Fibroblast of mammary gland (primary cell): Measurements from ENCODE around the gene NUDT14.

ENCODE experiments used
- DNase-seq: peaks from one replicate; pipeline ENCODE4 v3.0.0-alpha.2; 2010; ENCODE audit warnings: low read depth
- H3K4me3 ChIP-seq: 2 replicates; pipeline ENCODE4 v1.5.1; 2011; ENCODE audit warnings: low read depth, mild to moderate bottlenecking, low read length, moderate library complexity; ENCODE audit not compliant: control insufficient read depth
- CTCF ChIP-seq: conservative IDR thresholded peaks from 2 replicates; pipeline ENCODE4 v1.5.1; 2011; ENCODE audit warnings: low read depth, low read length, inconsistent platforms; ENCODE audit not compliant: control insufficient read depth, insufficient read depth

NUDT14 gene

GRCh38 chr14:105178069-105178867 is 2.8 kb downstream of the NUDT14 start:
- TF ChIP-seq CTCF = no peak
- no peak for DNase-seq
- no peak overlapping the region for H3K4me3 ChIP-seq

GRCh38 chr14:105177082-105177481 is 4.0 kb downstream of the NUDT14 start:
- H3K4me3 ChIP-seq = no peak overlapping the region
- no peak for DNase-seq
- TF ChIP-seq CTCF = no peak

GRCh38 chr14:105176513-105176912 is 4.6 kb downstream of the NUDT14 start:
- no peak for DNase-seq
- H3K4me3 ChIP-seq = no peak overlapping the region
- TF ChIP-seq CTCF = no peak

GRCh38 chr14:105173901-105174894 is 6.9 kb downstream of the NUDT14 start:
- TF ChIP-seq CTCF = no peak
- DNase-seq = no peak

GRCh38 chr14:105173145-105173544 is 8.0 kb downstream of the NUDT14 start:
- no peak for TF ChIP-seq CTCF
- DNase-seq = no peak
- H3K4me3 ChIP-seq = no peak overlapping the region

More at GRCh38 chr14:105173901-105174894, 6.9 kb downstream of the NUDT14 start:
- no peak overlapping the region for H3K4me3 ChIP-seq

GRCh38 chr14:105172476-105172875 is 8.6 kb downstream of the NUDT14 start:
- DNase-seq = no peak
- no peak for TF ChIP-seq CTCF
- no peak overlapping the region for H3K4me3 ChIP-seq
